Measurements from ENCODE around the gene ANXA2R. TPM values are rescaled to one million over a fixed set of nuclear protein-coding genes. Genes with fewer than 3 reads are reported as not detected.

The ANXA2R gene
- total and polyA plus RNA-seq, 9 of the 15 experiments (the other 6 are each of a cell fraction or from before 2014, with no cell fraction given) = 2.1 to 4.8 (median 3.4) TPM

DNA sequence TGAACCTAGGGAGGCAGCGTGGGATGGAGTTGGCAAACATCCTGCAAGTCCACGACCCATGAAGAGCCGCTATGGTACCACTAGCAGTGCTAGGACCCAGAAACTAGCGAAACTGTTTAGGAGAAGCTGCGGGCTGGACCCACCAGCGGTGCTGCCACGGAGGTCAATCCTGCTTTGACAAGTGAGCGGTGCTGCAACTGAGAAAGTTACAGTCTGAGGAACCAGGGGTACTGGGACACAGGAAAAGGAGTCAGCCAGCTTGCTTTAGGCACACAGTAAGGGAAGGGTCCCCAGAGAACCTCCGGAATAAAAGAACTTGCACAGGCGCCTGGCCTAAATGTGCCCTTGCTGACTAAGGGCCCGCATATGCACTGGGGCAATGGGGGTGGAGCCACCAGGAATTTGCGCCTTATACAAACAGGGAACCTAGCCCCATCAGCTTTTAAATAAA lies 23.6 kb upstream of the ANXA2R start (continued):
- TF ChIP-seq, protein P1, sequence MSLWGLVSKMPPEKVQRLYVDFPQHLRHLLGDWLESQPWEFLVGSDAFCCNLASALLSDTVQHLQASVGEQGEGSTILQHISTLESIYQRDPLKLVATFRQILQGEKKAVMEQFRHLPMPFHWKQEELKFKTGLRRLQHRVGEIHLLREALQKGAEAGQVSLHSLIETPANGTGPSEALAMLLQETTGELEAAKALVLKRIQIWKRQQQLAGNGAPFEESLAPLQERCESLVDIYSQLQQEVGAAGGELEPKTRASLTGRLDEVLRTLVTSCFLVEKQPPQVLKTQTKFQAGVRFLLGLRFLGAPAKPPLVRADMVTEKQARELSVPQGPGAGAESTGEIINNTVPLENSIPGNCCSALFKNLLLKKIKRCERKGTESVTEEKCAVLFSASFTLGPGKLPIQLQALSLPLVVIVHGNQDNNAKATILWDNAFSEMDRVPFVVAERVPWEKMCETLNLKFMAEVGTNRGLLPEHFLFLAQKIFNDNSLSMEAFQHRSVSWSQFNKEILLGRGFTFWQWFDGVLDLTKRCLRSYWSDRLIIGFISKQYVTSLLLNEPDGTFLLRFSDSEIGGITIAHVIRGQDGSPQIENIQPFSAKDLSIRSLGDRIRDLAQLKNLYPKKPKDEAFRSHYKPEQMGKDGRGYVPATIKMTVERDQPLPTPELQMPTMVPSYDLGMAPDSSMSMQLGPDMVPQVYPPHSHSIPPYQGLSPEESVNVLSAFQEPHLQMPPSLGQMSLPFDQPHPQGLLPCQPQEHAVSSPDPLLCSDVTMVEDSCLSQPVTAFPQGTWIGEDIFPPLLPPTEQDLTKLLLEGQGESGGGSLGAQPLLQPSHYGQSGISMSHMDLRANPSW (CRISPR knock-in tag; IDR thresholded peaks at IDR 0.05) = no peak
- no peak for TF ChIP-seq TRIM28 (IDR thresholded peaks at IDR 0.05)
- no peak for TF ChIP-seq ZNF780A (CRISPR knock-in tag; IDR thresholded peaks at IDR 0.05)
- TF ChIP-seq LEF1 (IDR thresholded peaks at IDR 0.05) = no peak
- no peak for TF ChIP-seq SNAPC5 (CRISPR knock-in tag; IDR thresholded peaks at IDR 0.05)
- no peak for TF ChIP-seq FUS (optimal IDR thresholded peaks at IDR 0.05; ENCODE audit: low read depth, low read length)
- TF ChIP-seq NR2C1 (IDR thresholded peaks at IDR 0.05) = no peak
- 0 out of 2 replicates have a peak, but pooled peaks have one; percentile 3 for TF ChIP-seq NR2C1 (tag; IDR thresholded peaks at IDR 0.05)
- TF ChIP-seq, protein P2, sequence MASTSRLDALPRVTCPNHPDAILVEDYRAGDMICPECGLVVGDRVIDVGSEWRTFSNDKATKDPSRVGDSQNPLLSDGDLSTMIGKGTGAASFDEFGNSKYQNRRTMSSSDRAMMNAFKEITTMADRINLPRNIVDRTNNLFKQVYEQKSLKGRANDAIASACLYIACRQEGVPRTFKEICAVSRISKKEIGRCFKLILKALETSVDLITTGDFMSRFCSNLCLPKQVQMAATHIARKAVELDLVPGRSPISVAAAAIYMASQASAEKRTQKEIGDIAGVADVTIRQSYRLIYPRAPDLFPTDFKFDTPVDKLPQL (IDR thresholded peaks at IDR 0.05; ENCODE audit: extremely low read depth, insufficient read length) = no peak
- TF ChIP-seq, protein P3, sequence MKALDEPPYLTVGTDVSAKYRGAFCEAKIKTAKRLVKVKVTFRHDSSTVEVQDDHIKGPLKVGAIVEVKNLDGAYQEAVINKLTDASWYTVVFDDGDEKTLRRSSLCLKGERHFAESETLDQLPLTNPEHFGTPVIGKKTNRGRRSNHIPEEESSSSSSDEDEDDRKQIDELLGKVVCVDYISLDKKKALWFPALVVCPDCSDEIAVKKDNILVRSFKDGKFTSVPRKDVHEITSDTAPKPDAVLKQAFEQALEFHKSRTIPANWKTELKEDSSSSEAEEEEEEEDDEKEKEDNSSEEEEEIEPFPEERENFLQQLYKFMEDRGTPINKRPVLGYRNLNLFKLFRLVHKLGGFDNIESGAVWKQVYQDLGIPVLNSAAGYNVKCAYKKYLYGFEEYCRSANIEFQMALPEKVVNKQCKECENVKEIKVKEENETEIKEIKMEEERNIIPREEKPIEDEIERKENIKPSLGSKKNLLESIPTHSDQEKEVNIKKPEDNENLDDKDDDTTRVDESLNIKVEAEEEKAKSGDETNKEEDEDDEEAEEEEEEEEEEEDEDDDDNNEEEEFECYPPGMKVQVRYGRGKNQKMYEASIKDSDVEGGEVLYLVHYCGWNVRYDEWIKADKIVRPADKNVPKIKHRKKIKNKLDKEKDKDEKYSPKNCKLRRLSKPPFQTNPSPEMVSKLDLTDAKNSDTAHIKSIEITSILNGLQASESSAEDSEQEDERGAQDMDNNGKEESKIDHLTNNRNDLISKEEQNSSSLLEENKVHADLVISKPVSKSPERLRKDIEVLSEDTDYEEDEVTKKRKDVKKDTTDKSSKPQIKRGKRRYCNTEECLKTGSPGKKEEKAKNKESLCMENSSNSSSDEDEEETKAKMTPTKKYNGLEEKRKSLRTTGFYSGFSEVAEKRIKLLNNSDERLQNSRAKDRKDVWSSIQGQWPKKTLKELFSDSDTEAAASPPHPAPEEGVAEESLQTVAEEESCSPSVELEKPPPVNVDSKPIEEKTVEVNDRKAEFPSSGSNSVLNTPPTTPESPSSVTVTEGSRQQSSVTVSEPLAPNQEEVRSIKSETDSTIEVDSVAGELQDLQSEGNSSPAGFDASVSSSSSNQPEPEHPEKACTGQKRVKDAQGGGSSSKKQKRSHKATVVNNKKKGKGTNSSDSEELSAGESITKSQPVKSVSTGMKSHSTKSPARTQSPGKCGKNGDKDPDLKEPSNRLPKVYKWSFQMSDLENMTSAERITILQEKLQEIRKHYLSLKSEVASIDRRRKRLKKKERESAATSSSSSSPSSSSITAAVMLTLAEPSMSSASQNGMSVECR (CRISPR knock-in tag; IDR thresholded peaks at IDR 0.05) = no peak
- TF ChIP-seq XRCC4 (IDR thresholded peaks at IDR 0.05; ENCODE audit: extremely low read depth, insufficient read depth, insufficient read length) = no peak
- TF ChIP-seq ZNF174 (CRISPR knock-in tag; IDR thresholded peaks at IDR 0.05) = no peak
- no peak for TF ChIP-seq SMAD3 (CRISPR knock-in tag; conservative IDR thresholded peaks at IDR 0.05)
- 0 out of 2 replicates have a peak, but pooled peaks have one; percentile 11 for TF ChIP-seq CBX5 (IDR thresholded peaks at IDR 0.05; ENCODE audit: borderline replicate concordance, low read depth)
- 0 out of 2 replicates have a peak, but pooled peaks have one; percentile 10 for TF ChIP-seq POLR2A (conservative IDR thresholded peaks at IDR 0.05)
- no peak for TF ChIP-seq MIER1 (IDR thresholded peaks at IDR 0.05; ENCODE audit: low read depth)
- TF ChIP-seq TGIF2 (CRISPR knock-in tag; IDR thresholded peaks at IDR 0.05) = no peak
- 0 out of 2 replicates have a peak, but pooled peaks have one; percentile 8 for TF ChIP-seq ZSCAN29 (IDR thresholded peaks at IDR 0.05)
- peak; percentile 86 for TF ChIP-seq ZNF175 (CRISPR knock-in tag; IDR thresholded peaks at IDR 0.05; ENCODE audit: low read depth)
- TF ChIP-seq NCOA4 (IDR thresholded peaks at IDR 0.05; ENCODE audit: partially characterized antibody) = no peak
- no peak for TF ChIP-seq PREB (CRISPR knock-in tag; IDR thresholded peaks at IDR 0.05)
- TF ChIP-seq KLF13 (tag; IDR thresholded peaks at IDR 0.05; ENCODE audit: borderline replicate concordance, low read depth) = no peak
- TF ChIP-seq ZZZ3 (IDR thresholded peaks at IDR 0.05) = no peak

Measured in K562 (cell line).